ENCODE results near the gene NIPA2. TPM values are rescaled to one million over a fixed set of nuclear protein-coding genes. Genes with fewer than 3 reads are reported as not detected.

The NIPA2 gene
- total and polyA plus RNA-seq, 2 of the 8 experiments (the other 6 are each of a cell fraction or from before 2014, with no cell fraction given): 38.5 to 81.7 TPM

DNA sequence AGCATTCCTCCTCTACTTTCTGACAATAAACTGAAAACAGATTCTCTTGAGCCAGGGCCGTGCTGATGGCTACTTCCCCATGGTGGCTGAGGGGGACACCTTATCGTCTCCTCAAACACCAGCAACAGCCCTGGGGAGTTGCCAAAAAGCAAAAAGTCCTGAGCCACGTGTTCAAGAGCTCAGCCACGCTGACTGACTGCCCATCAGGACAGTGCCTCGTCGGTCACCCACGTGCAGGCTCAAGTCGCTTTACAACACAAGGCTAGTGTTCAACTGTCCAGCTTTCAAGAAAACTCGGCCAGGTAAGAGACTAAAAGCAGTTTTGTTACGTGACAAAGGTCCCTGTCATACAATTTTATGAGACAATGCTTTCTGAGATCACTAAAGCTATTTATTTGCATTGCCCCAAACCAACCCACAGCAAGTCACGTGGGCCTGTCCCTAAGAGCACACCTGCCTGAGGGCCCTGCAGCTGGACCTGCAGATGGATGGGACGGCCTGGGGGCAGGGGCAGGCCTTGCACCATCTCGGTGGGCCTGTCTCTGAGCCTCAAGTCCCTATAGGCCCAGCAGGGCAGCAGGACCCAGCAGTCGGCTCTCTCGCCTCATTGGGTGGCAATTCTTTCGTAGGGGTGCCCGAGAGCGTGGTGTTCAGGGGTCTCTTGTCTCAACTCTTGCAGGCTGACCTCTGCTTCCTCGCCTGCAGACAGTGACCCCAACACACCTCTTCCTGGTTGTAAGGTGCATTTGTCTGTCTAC is 42.7 kb downstream of the NIPA2 start:
- Histone ChIP-seq H2BK120ac (replicated peaks; ENCODE audit: low read depth, low read length) (no peak overlapping the region), H2BK15ac (ENCODE audit: low read length) (no peak overlapping the region), H3K27me3 (replicated peaks in 1 of 4; ENCODE audit: control insufficient read depth in 3 of 4, extremely low read depth in 1 of 4, insufficient read depth in 3 of 4, low read length in 3 of 4) (no peaks in the 10 kb centered on the region), H3K9me3 (ENCODE audit: insufficient read depth in 2 of 2, low read depth in 1 of 2, low read length in 1 of 2) (no peaks in the 10 kb centered on the region; a peak in 1 of 4 replicates), H4K8ac (ENCODE audit: extremely low read depth, insufficient read depth, low read length) (no peak overlapping the region), H3K23ac (ENCODE audit: insufficient read length) (no peak overlapping the region), H3K27ac (ENCODE audit: low read depth, low read length) (no peak overlapping the region), H2BK5ac (ENCODE audit: low read depth, low read length) (no peak overlapping the region), H3K79me2 (ENCODE audit: control insufficient read depth in 1 of 2, insufficient read depth in 2 of 2, low read length in 2 of 2) (no peaks in the 10 kb centered on the region), H4K20me1 (replicated peaks in 1 of 2; ENCODE audit: control insufficient read depth in 1 of 2, insufficient read depth in 2 of 2, low read length in 2 of 2) (no peaks in the 10 kb centered on the region), H2BK20ac (ENCODE audit: low read length) (no peak overlapping the region), H3K4me3 (ENCODE audit: extremely low read depth in 1 of 4, insufficient read depth in 2 of 4, low read depth in 3 of 4, low read length in 4 of 4) (no peak overlapping the region), H3K56ac (replicated peaks; ENCODE audit: insufficient read length, low read depth, low read length) (no peak overlapping the region), H2AFZ (ENCODE audit: low read length) (no peak overlapping the region), H3K9ac (replicated peaks in 1 of 4; ENCODE audit: extremely low read depth in 1 of 4, low read depth in 3 of 4, low read length in 3 of 4) (no peak overlapping the region), H3K23me2 (ENCODE audit: low read depth, low read length) (no peaks in the 10 kb centered on the region), H3K14ac (ENCODE audit: insufficient read length) (no peak overlapping the region), H4K91ac (replicated peaks; ENCODE audit: insufficient read length, low read length) (no peak overlapping the region), H3K4ac (replicated peaks; ENCODE audit: insufficient read length, low read depth, low read length) (no peak overlapping the region), H3K4me2 (ENCODE audit: insufficient read depth in 1 of 2, low read depth in 2 of 2, low read length in 2 of 2) (no peak overlapping the region), H4K5ac (ENCODE audit: insufficient read length, low read depth, low read length) (no peak overlapping the region), H3K79me1 (ENCODE audit: low read depth, low read length) (no peaks in the 10 kb centered on the region; the same call in 1 of the 2 replicates), H3K36me3 (ENCODE audit: control insufficient read depth in 2 of 4, insufficient read depth in 4 of 4, low read length in 3 of 4) (peaks cover 2 to 6% (median 4%) of the 10 kb centered on the region in 4 experiments; a peak in 4 of 8 replicates), H2BK12ac (ENCODE audit: low read depth, low read length) (no peak overlapping the region), H2AK5ac (ENCODE audit: low read depth, low read length) (no peak overlapping the region), H3K4me1 (replicated peaks in 1 of 4; ENCODE audit: control insufficient read depth in 3 of 4, insufficient read depth in 4 of 4, low read length in 3 of 4) (peaks cover 0 to 3% (median 0%) of the 10 kb centered on the region in 4 experiments; a peak in 1 of 7 replicates), H3K18ac (ENCODE audit: extremely low read depth, low read length) (no peak overlapping the region)
- no peak for FAIRE-seq
- WGBS, 2 experiments (ENCODE audit: extremely low coverage in 1 of 2, insufficient coverage in 1 of 2, insufficient read length in 1 of 2, insufficient replicate concordance in 2 of 2, low coverage in 1 of 2, low lambda C conversion rate in 2 of 2, missing lambda C conversion rate in 1 of 2): 93% methylated on average over 19 of the region's 19 CpGs; no CpG with 5 or more reads in 1 of the 2 experiments
- no peak for DNase-seq (ENCODE audit: low read depth in 1 of 2, low spot score in 2 of 2)
- POLR2A ChIA-PET (ENCODE audit: partially characterized antibody): interaction anchor here (1.0 to 2.1 kb wide), 3 partner anchors 8 to 11 kb away, joined by 3 to 8 read pairs (median 4); no protein-coding TSS in a partner anchor
- CTCF ChIA-PET (ENCODE audit: partially characterized antibody): interaction anchor here (1.2 kb wide), 1 partner anchor 96 kb away, joined by 3 read pairs; no protein-coding TSS in a partner anchor
- TF ChIP-seq KDM5A (IDR thresholded peaks at IDR 0.05; ENCODE audit: low read length) (no peak), BCL11A (IDR thresholded peaks at IDR 0.05; ENCODE audit: low read depth in 2 of 2, low read length in 2 of 2) (no peak), SP4 (IDR thresholded peaks at IDR 0.05; ENCODE audit: low read length) (no peak), POLR2A (IDR thresholded peaks at IDR 0.05; ENCODE audit: control extremely low read depth in 1 of 2, low read depth in 2 of 2, low read length in 2 of 2) (no peak), SIN3A (conservative IDR thresholded peaks at IDR 0.05 in 1 of 2, IDR thresholded peaks at IDR 0.05 in 1 of 2; ENCODE audit: low read depth in 1 of 2, low read length in 2 of 2) (no peak), TBP (IDR thresholded peaks at IDR 0.05; ENCODE audit: low read depth, low read length) (no peak), JUN (IDR thresholded peaks at IDR 0.05; ENCODE audit: low read depth, low read length) (no peak)

Measured in H1 (cell line).